HCT116 (cell line): Measurements from ENCODE around the gene MANSC1. TPM values are rescaled to one million over a fixed set of nuclear protein-coding genes. Genes with fewer than 3 reads are reported as not detected.

Source experiments
- ATAC-seq: fragments of 200-7000 bp; cut with Tn5 transposase; 2 replicates; pipeline ENCODE4 v1.9.1; 2020; ENCODE audit warnings: mild to moderate bottlenecking, moderate library complexity
- BruUV-seq: library from RNA; stranded (reverse); fragments of 400-500 nt; replicated peaks from 2 replicates; lab custom pipeline; 2021; lab: Mats Ljungman, UMichigan
- CTCF ChIA-PET: fragments of 300-600 bp; sonication (Branson Sonifier 250); formaldehyde crosslinking; loops from one replicate; lab custom pipeline; 2021; ENCODE audit warnings: antibody characterized with exemption; lab: Charles Lee
- POLR2A ChIA-PET: fragments of 300-600, 350-600 bp; sonication (Branson Sonifier 250); formaldehyde crosslinking; loops from one replicate; lab custom pipeline; 2021; ENCODE audit warnings: antibody characterized with exemption; lab: Charles Lee
- RAD21 ChIA-PET, 2 experiments: fragments of 300-600 bp; sonication (Branson Sonifier 250); formaldehyde crosslinking; loops; one replicate each; lab custom pipeline; 2023; ENCODE audit warnings: low total read pairs in 2 of 2; ENCODE audit not compliant: uncharacterized antibody in 2 of 2, unreplicated experiment in 2 of 2, low non-redundant PET in 1 of 2; lab: Charles Lee
- DNase-seq: peaks from one replicate; pipeline ENCODE4 v3.0.0-alpha.2; 2010; ENCODE audit warnings: low read depth, low spot score
- H2AFZ ChIP-seq: fragments of 200-600 bp; shearing (Covaris generic), sonication (generic); 2 replicates; pipeline ENCODE4 v1.6.1; 2017; ENCODE audit warnings: low read depth, mixed run types, mixed read lengths, antibody characterized with exemption, low read length; ENCODE audit not compliant: poor library complexity, severe bottlenecking
- H3K27ac ChIP-seq: 2 replicates; pipeline ENCODE4 v1.5.1; 2012; ENCODE audit warnings: low read depth, low read length
- H3K27me3 ChIP-seq: fragments of 200-600 bp; sonication (generic); 2 replicates; pipeline ENCODE4 v1.6.1; 2016; ENCODE audit warnings: mixed run types, low read length, mixed read lengths; ENCODE audit not compliant: insufficient read depth
- H3K36me3 ChIP-seq, 2 experiments: fragments of 200-500 bp in 1 of 2; fragments of 200-600 bp in 1 of 2; sonication (Bioruptor generic) in 1 of 2; sonication (generic) in 1 of 2; 2 replicates each; pipeline versions ENCODE4 v1.5.1 to v1.6.1; 2014 to 2016; ENCODE audit warnings: low read length in 2 of 2, inconsistent platforms in 1 of 2, mixed read lengths in 1 of 2, mixed run types in 1 of 2; ENCODE audit not compliant: insufficient read depth in 2 of 2, control insufficient read depth in 1 of 2
- H3K4me1 ChIP-seq, 2 experiments: fragments of 200-600 bp in 1 of 2; sonication (generic) in 1 of 2; 2 replicates each; pipeline versions ENCODE4 v1.5.1 to v1.6.1; 2012 to 2017; ENCODE audit warnings: low read length in 2 of 2, inconsistent platforms in 1 of 2, mild to moderate bottlenecking in 1 of 2, mixed read lengths in 1 of 2, mixed run types in 1 of 2, moderate library complexity in 1 of 2; ENCODE audit not compliant: insufficient read depth in 2 of 2, control insufficient read depth in 1 of 2
- H3K4me2 ChIP-seq: fragments of 200-600 bp; sonication (generic); 2 replicates; pipeline ENCODE4 v1.6.1; 2017; ENCODE audit warnings: mixed run types, low read length, mixed read lengths
- H3K4me3 ChIP-seq, 2 experiments: fragments of 200-600 bp in 1 of 2; sonication (generic) in 1 of 2; replicated peaks in 1 of 2; 2 replicates each; pipeline ENCODE4 v1.5.1; 2011 to 2016; ENCODE audit warnings: low read length in 2 of 2, control low read depth in 1 of 2, low read depth in 1 of 2, mild to moderate bottlenecking in 1 of 2, mixed read lengths in 1 of 2, mixed run types in 1 of 2
- H3K79me2 ChIP-seq: fragments of 200-600 bp; sonication (generic); 2 replicates; pipeline ENCODE4 v1.6.1; 2017; ENCODE audit warnings: mild to moderate bottlenecking, mixed run types, low read length, moderate library complexity, mixed read lengths; ENCODE audit not compliant: insufficient read depth
- H3K9ac ChIP-seq: fragments of 200-600 bp; sonication (generic); 2 replicates; pipeline ENCODE4 v1.6.1; 2016; ENCODE audit warnings: low read length, mixed read lengths
- H3K9me2 ChIP-seq: fragments of 200-600 bp; sonication (generic), shearing (Covaris generic); 2 replicates; pipeline ENCODE4 v1.6.1; 2017; ENCODE audit warnings: mixed run types, mild to moderate bottlenecking, moderate library complexity; ENCODE audit not compliant: insufficient read depth
- H3K9me3 ChIP-seq, 2 experiments: fragments of 200-500 bp in 1 of 2; fragments of 200-600 bp in 1 of 2; sonication (Bioruptor generic) in 1 of 2; sonication (generic) in 1 of 2; 2 replicates each; pipeline ENCODE4 v1.6.1; 2014 to 2017; ENCODE audit warnings: low read length in 2 of 2, mixed read lengths in 2 of 2, inconsistent platforms in 1 of 2, low read depth in 1 of 2, mild to moderate bottlenecking in 1 of 2, mixed run types in 1 of 2, moderate library complexity in 1 of 2; ENCODE audit not compliant: control insufficient read depth in 1 of 2, insufficient read depth in 1 of 2
- H4K20me1 ChIP-seq: fragments of 200-600 bp; sonication (generic), shearing (Covaris generic); 2 replicates; pipeline ENCODE4 v1.6.1; 2017; ENCODE audit warnings: mixed run types, mild to moderate bottlenecking, moderate library complexity; ENCODE audit not compliant: insufficient read depth
- CEBPB ChIP-seq: IDR thresholded peaks from 2 replicates; pipeline ENCODE4 v1.6.1; 2012; ENCODE audit warnings: low read depth
- EGR1 ChIP-seq: IDR thresholded peaks from 2 replicates; pipeline ENCODE4 v1.6.1; 2012; ENCODE audit warnings: low read depth
- ELF1 ChIP-seq: IDR thresholded peaks from 2 replicates; pipeline ENCODE4 v1.6.1; 2012; ENCODE audit warnings: low read depth, borderline replicate concordance
- POLR2A ChIP-seq: IDR thresholded peaks from 2 replicates; pipeline ENCODE4 v1.7.0; 2011; ENCODE audit warnings: borderline replicate concordance; ENCODE audit not compliant: insufficient read depth, insufficient read length; ENCODE audit errors: extremely low read depth
- RAD21 ChIP-seq: IDR thresholded peaks from 2 replicates; pipeline ENCODE4 v1.6.1; 2012; ENCODE audit warnings: low read depth, mild to moderate bottlenecking
- intact Hi-C: fragments of 100-400 bp; cut with micrococcal nuclease; formaldehyde crosslinking; loops from 2 replicates; pipeline ENCODE4 v1.10.0; 2022
- total RNA-seq: library from RNA; stranded (reverse); gene quantifications from one replicate; pipeline ENCODE4 v1.2.1, GENCODE V29; 2021; ENCODE audit not compliant: unreplicated experiment

MANSC1 gene
- total RNA-seq, 1 experiment from 2014 or later, result 0.20 TPM

DNA sequence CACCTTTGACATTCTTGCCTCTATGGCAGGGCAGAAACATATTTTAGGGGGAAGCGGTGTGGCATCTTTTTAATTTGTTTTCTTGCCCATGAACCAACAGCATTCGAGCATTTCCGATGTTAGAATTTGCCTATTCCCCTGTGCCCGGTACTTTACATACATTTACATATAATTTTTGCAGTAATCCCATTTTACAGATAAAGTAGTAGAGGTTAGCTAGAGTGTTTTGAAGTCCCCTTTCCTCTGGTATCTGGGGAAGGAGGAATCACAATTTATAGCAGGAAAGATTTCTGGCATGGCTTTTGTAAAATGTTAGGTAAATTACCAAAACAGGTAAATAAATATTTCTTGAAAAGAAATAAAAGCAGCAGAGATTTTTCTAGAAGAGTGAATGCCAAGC, 8.5 kb upstream of the MANSC1 start:
- H3K27me3 ChIP-seq, result no peaks in the 10 kb centered on the region
- no peaks in the 10 kb centered on the region for H3K36me3 ChIP-seq
- peak overlapping the region; percentile 90 to 92; a peak in 3 of 4 replicates for H3K4me3 ChIP-seq
- H3K4me2 ChIP-seq, result peak overlapping the region; percentile 93
- H3K79me2 ChIP-seq, result peaks cover 16% of the 10 kb centered on the region
- intact Hi-C loops, result no loop called here
- no peak for DNase-seq
- no TSS peak for BruUV-seq
- no peak overlapping the region for H3K27ac ChIP-seq
- CTCF ChIA-PET, result interaction anchor here (1.7 kb wide), 1 partner anchor 18 kb away, joined by 4 read pairs; no protein-coding TSS in a partner anchor
- POLR2A ChIA-PET, result no interaction called here
- no peaks in the 10 kb centered on the region for H4K20me1 ChIP-seq
- peaks cover 5 to 15% of the 10 kb centered on the region in 2 experiments; a peak in 3 of 4 replicates for H3K4me1 ChIP-seq
- RAD21 ChIA-PET, result no interaction called here
- peak overlapping the region; percentile 87; the same call in 1 of the 2 replicates for H3K9ac ChIP-seq
- TF ChIP-seq EGR1, result no peak
- TF ChIP-seq CEBPB, result no peak
- TF ChIP-seq POLR2A, result no peak
- TF ChIP-seq, all 23 proteins: peak for 0
- Histone ChIP-seq H3K9me3 (no peaks in the 10 kb centered on the region), H2AFZ (no peak overlapping the region), H3K9me2 (no peaks in the 10 kb centered on the region)
- ATAC-seq, result no peak

GRCh38 chr12:12357719-12358461, 7.8 kb upstream of the MANSC1 start:
- Histone ChIP-seq H3K9ac (peak overlapping the region; percentile 87), H3K27me3 (no peaks in the 10 kb centered on the region), H3K4me2 (peak overlapping the region; percentile 93), H3K79me2 (peaks cover 16% of the 10 kb centered on the region), H4K20me1 (no peaks in the 10 kb centered on the region), H3K4me1 (peaks cover 5 to 15% of the 10 kb centered on the region in 2 experiments; a peak in 3 of 4 replicates), H3K4me3 (peak overlapping the region; percentile 90 to 92), H3K9me2 (no peaks in the 10 kb centered on the region), H3K9me3 (no peaks in the 10 kb centered on the region), H2AFZ (peak overlapping the region; percentile 22), H3K27ac (peak overlapping the region; percentile 79), H3K36me3 (no peaks in the 10 kb centered on the region)
- ChIA-PET RAD21 (no interaction called here), POLR2A (interaction anchor here (0.8 to 2.1 kb wide), 3 partner anchors 9 to 379 kb away, joined by 3 to 6 read pairs (median 3); no protein-coding TSS in a partner anchor), CTCF (interaction anchor here (1.4 to 2.0 kb wide), 4 partner anchors 19 to 379 kb away, joined by 3 to 8 read pairs (median 4); no protein-coding TSS in a partner anchor)
- DNase-seq (no peak), ATAC-seq (no peak)
- 0 out of 2 replicates have a peak, but pooled peaks have one; percentile 3 for TF ChIP-seq RAD21
- TF ChIP-seq ELF1, result no peak
- BruUV-seq, result TSS peak; percentile 59
- intact Hi-C loops, result no loop called here
